ENCODE results near the gene EIF3J. TPM values are rescaled to one million over a fixed set of nuclear protein-coding genes. Genes with fewer than 3 reads are reported as not detected.
A peak's percentile ranks its signal among the peaks of the same experiment; 100 is the strongest.

EIF3J gene
- total and polyA plus RNA-seq, 10 of the 15 experiments (the other 5 are each of a cell fraction or from before 2014, with no cell fraction given): 34.7 to 126 (median 64.1) TPM

GRCh38 chr15:44595656-44596510 is 58.9 kb downstream of the EIF3J start (continued):
- peak; percentile 49; the same call in 1 of the 2 replicates for TF ChIP-seq BACH1 (IDR thresholded peaks at IDR 0.05; ENCODE audit: borderline replicate concordance)
- no peak for TF ChIP-seq CEBPB (IDR thresholded peaks at IDR 0.05; ENCODE audit: borderline replicate concordance in 1 of 2, low read depth in 2 of 2, low read length in 2 of 2)
- no peak for TF ChIP-seq RB1 (IDR thresholded peaks at IDR 0.05; ENCODE audit: borderline replicate concordance)
- TF ChIP-seq CBX5 (IDR thresholded peaks at IDR 0.05; ENCODE audit: low read depth): no peak
- no peak for TF ChIP-seq CTCF (IDR thresholded peaks at IDR 0.05 in 2 of 3, conservative IDR thresholded peaks at IDR 0.05 in 1 of 3; ENCODE audit: control insufficient read depth in 2 of 3, extremely low read depth in 1 of 3, insufficient read depth in 1 of 3, low read depth in 3 of 3, low read length in 3 of 3)
- TF ChIP-seq TARDBP (IDR thresholded peaks at IDR 0.05; ENCODE audit: borderline replicate concordance): no peak
- no peak for TF ChIP-seq USF1 (IDR thresholded peaks at IDR 0.05; ENCODE audit: borderline replicate concordance, extremely low read length, insufficient read depth, low read depth, low read length)
- TF ChIP-seq STAT1 (conservative IDR thresholded peaks at IDR 0.05): no peak
- TF ChIP-seq MEF2B (IDR thresholded peaks at IDR 0.05; ENCODE audit: partially characterized antibody, poor library complexity, severe bottlenecking): no peak
- TF ChIP-seq NR2F1 (conservative IDR thresholded peaks at IDR 0.05): no peak
- no peak for TF ChIP-seq KDM1A (IDR thresholded peaks at IDR 0.05; ENCODE audit: borderline replicate concordance)
- TF ChIP-seq NFIC (IDR thresholded peaks at IDR 0.05; ENCODE audit: low read depth, low read length): no peak
- no peak for TF ChIP-seq KAT2A (conservative IDR thresholded peaks at IDR 0.05; ENCODE audit: control insufficient read depth, low read depth, low read length)
- no peak for TF ChIP-seq SMARCA5 (IDR thresholded peaks at IDR 0.05)
- TF ChIP-seq REST (IDR thresholded peaks at IDR 0.05; ENCODE audit: low read depth, low read length): no peak
- TF ChIP-seq BCL3 (IDR thresholded peaks at IDR 0.05; ENCODE audit: borderline replicate concordance, insufficient read depth, low read depth, low read length, poor library complexity, severe bottlenecking): no peak
- TF ChIP-seq ZNF24 (IDR thresholded peaks at IDR 0.05): 0 out of 2 replicates have a peak, but pooled peaks have one; percentile 32
- no peak for TF ChIP-seq ZSCAN29 (IDR thresholded peaks at IDR 0.05)

All from GM12878 (cell line).